ENCODE data around the gene METTL25. TPM values are rescaled to one million over a fixed set of nuclear protein-coding genes. Genes with fewer than 3 reads are reported as not detected.

Gene METTL25
- total RNA-seq, 4 donors from 2014 or later, result 13.7 to 32.3 (median 24.7) TPM

DNA sequence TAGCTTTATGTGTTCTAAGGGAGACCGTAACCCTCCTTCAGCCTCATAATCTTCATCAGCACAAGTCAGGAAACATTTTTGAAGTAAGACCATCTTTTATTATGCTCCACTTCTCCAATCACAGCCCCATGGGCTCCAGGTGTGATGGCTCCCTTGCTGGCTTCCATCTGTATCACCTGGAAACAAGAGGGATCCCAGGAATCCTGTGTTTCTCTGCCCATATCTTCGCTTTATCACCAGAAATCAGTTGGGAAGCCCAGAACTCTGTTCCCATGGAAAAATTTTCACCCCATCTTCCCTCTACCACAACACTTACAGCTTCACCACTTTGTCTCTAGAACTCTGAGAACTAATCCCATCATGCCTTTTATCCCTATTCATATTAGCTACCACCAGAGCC is 68.3 kb downstream of the METTL25 start:
- H3K9me3 ChIP-seq, result no peaks in the 10 kb centered on the region
- no peak overlapping the region for H3K4me3 ChIP-seq
- ATAC-seq, result no peak
- WGBS, 2 donors (ENCODE audit: low coverage in 1 of 2), result 100% methylated on average over 1 to 2 of the region's 2 CpGs
- no peaks in the 10 kb centered on the region for H3K27me3 ChIP-seq
- TF ChIP-seq POLR2A (IDR thresholded peaks at IDR 0.05), result no peak
- TF ChIP-seq EP300 (IDR thresholded peaks at IDR 0.05), result no peak
- TF ChIP-seq POLR2AphosphoS5 (IDR thresholded peaks at IDR 0.05), result no peak
- no peak for TF ChIP-seq CTCF (IDR thresholded peaks at IDR 0.05)
- no peaks in the 10 kb centered on the region for H3K36me3 ChIP-seq
- no peak overlapping the region for H3K27ac ChIP-seq
- no peaks in the 10 kb centered on the region for H3K4me1 ChIP-seq

DNA sequence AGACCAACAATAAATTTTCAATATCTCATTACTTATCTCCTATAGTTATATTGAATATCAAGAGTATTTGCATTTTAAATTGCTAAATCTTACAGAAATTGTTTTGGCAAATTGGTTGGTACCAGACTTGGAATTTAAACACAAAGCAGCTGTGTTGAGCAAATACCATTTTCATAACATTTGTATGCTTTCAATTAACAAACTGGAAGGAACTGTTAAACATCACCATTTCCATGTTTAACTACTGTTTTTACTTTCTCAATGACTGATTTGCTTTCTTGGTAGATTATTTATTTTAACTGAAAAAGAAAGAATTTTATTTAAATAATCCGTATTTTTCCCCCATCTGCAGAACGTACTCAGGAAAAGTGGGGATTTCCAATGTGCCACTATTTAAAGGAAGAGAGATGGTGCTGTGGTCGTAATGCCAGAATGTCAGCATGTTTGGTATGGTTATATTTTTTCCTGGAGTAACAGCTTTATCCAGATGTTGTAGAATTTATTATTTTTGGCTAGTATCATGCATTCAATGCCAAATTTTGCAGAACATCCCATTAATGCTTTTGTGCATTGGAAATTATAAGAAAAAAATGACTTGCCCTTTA is 72.3 kb downstream of the METTL25 start:
- H3K9me3 ChIP-seq, result no peaks in the 10 kb centered on the region
- H3K36me3 ChIP-seq, result no peaks in the 10 kb centered on the region
- no peak for ATAC-seq
- H3K4me1 ChIP-seq, result no peaks in the 10 kb centered on the region
- no peak overlapping the region for H3K27ac ChIP-seq
- H3K4me3 ChIP-seq, result no peak overlapping the region
- 37 to 46% methylated on average over 3 of the region's 3 CpGs for WGBS, 2 donors (ENCODE audit: low coverage in 1 of 2)
- no peaks in the 10 kb centered on the region for H3K27me3 ChIP-seq
- TF ChIP-seq EP300 (IDR thresholded peaks at IDR 0.05) (no peak), POLR2A (IDR thresholded peaks at IDR 0.05) (no peak), CTCF (IDR thresholded peaks at IDR 0.05) (no peak), POLR2AphosphoS5 (IDR thresholded peaks at IDR 0.05) (no peak)

GRCh38 chr12:82434392-82434911 is 76.1 kb downstream of the METTL25 start:
- H3K4me1 ChIP-seq, result no peaks in the 10 kb centered on the region
- WGBS, 2 donors (ENCODE audit: low coverage in 1 of 2), result 14 to 54% methylated on average over 2 of the region's 2 CpGs
- no peaks in the 10 kb centered on the region for H3K27me3 ChIP-seq
- H3K4me3 ChIP-seq, result no peak overlapping the region
- peaks cover 0 to 3% of the 10 kb centered on the region in 2 donors for H3K36me3 ChIP-seq
- TF ChIP-seq EP300 (IDR thresholded peaks at IDR 0.05) (no peak), POLR2AphosphoS5 (IDR thresholded peaks at IDR 0.05) (no peak), POLR2A (IDR thresholded peaks at IDR 0.05) (no peak), CTCF (IDR thresholded peaks at IDR 0.05) (no peak)
- no peaks in the 10 kb centered on the region for H3K9me3 ChIP-seq
- ATAC-seq, result no peak
- no peak overlapping the region for H3K27ac ChIP-seq

DNA sequence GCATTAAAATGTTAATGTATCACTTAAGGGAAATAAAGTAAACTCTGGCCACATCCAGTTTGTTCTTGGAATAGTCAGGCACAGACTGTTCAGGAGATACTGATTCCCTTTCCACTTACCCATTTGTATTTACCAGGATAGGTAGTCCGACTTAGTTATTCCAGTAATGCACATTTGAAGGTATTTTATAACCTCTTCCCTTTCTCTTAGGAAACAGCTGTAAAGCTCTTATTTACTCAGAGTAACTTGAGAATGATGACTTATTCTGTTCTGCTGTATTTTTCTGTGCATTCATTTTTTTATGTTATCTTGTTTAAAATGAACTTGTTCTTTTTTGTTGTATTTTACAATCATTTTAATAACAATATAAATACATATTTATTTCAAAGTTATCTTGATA is 78.0 kb downstream of the METTL25 start:
- Histone ChIP-seq H3K36me3 (peaks cover 0 to 15% of the 10 kb centered on the region in 2 donors), H3K27me3 (no peaks in the 10 kb centered on the region), H3K9me3 (no peaks in the 10 kb centered on the region), H3K4me1 (no peaks in the 10 kb centered on the region), H3K27ac (no peak overlapping the region), H3K4me3 (no peak overlapping the region)
- no peak for TF ChIP-seq EP300 (IDR thresholded peaks at IDR 0.05)
- TF ChIP-seq POLR2A (IDR thresholded peaks at IDR 0.05), result no peak
- ATAC-seq, result no peak
- WGBS, 2 donors (ENCODE audit: low coverage in 1 of 2), result 92 to 93% methylated on average over 1 of the region's 1 CpG

DNA sequence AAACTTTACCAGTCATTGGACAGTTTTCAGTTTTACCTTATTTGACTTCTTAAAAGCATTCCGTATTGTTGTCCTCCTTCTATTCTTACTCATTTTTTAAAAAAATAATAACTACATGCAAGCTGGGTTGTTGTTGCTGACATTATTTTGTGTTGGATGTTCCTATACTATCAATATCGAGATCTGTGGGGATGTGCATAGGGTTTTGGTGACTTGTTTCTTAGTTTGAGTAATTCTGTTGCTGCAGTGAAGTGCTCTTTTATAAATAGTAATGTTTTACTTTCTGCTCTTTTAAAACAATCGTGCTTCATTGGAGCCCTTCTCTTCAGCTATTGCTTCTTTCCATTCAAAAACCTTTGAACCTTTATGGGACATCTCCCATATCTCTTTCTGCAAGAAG is 79.4 kb downstream of the METTL25 start:
- TF ChIP-seq EP300 (IDR thresholded peaks at IDR 0.05) (no peak), POLR2A (IDR thresholded peaks at IDR 0.05) (no peak), POLR2AphosphoS5 (IDR thresholded peaks at IDR 0.05) (no peak), CTCF (IDR thresholded peaks at IDR 0.05) (no peak)
- no peak for ATAC-seq
- WGBS, 2 donors (ENCODE audit: low coverage in 1 of 2), result 82 to 90% methylated on average over 3 of the region's 3 CpGs

More for the DNA sequence above, 79.4 kb downstream of the METTL25 start:
- H3K27ac ChIP-seq, result no peak overlapping the region
- no peaks in the 10 kb centered on the region for H3K27me3 ChIP-seq
- H3K36me3 ChIP-seq, result peaks cover 0 to 27% of the 10 kb centered on the region in 2 donors
- no peaks in the 10 kb centered on the region for H3K4me1 ChIP-seq
- H3K9me3 ChIP-seq, result no peaks in the 10 kb centered on the region
- H3K4me3 ChIP-seq, result no peak overlapping the region
